MM.1S (cell line): ENCODE measurements around the gene SIX1.

Experiments used
- DNase-seq: peaks from one replicate; pipeline ENCODE4 v3.0.0-alpha.2; 2015
- H2AFZ ChIP-seq: fragments of 300-600 bp; sonication (generic); 2 replicates; pipeline ENCODE4 v1.6.0; 2016; ENCODE audit warnings: antibody characterized with exemption, low read length
- H3F3A ChIP-seq: fragments of 300-600 bp; sonication (generic); 2 replicates; pipeline ENCODE4 v1.6.1; 2016; ENCODE audit warnings: mild to moderate bottlenecking, antibody characterized with exemption, low read length, moderate library complexity, mixed read lengths; ENCODE audit not compliant: insufficient read depth
- H3K27ac ChIP-seq: fragments of 300-600 bp; sonication (generic); 2 replicates; pipeline ENCODE4 v1.5.1; 2016; ENCODE audit warnings: mild to moderate bottlenecking, low read length
- H3K27me3 ChIP-seq: fragments of 300-600 bp; sonication (generic); replicated peaks from 2 replicates; pipeline ENCODE4 v1.6.0; 2016; ENCODE audit warnings: low read length; ENCODE audit not compliant: insufficient read depth
- H3K36me3 ChIP-seq: fragments of 300-600 bp; sonication (generic); replicated peaks from 2 replicates; pipeline ENCODE4 v1.6.1; 2016; ENCODE audit warnings: mild to moderate bottlenecking, low read length, mixed read lengths; ENCODE audit not compliant: insufficient read depth
- H3K4me1 ChIP-seq: fragments of 300-600 bp; sonication (generic); 2 replicates; pipeline ENCODE4 v1.6.1; 2016; ENCODE audit warnings: low read length, mixed read lengths
- H3K4me2 ChIP-seq: fragments of 300-600 bp; sonication (generic); 2 replicates; pipeline ENCODE4 v1.6.0; 2016; ENCODE audit warnings: low read depth, low read length
- H3K4me3 ChIP-seq: fragments of 300-600 bp; sonication (generic); 2 replicates; pipeline ENCODE4 v1.5.1; 2016; ENCODE audit warnings: low read length, mixed read lengths
- H3K79me2 ChIP-seq: fragments of 300-600 bp; sonication (generic); 2 replicates; pipeline ENCODE4 v1.6.1; 2016; ENCODE audit warnings: mixed run types, low read length, mixed read lengths
- H3K9ac ChIP-seq: fragments of 300-600 bp; sonication (generic); 2 replicates; pipeline ENCODE4 v1.6.1; 2016; ENCODE audit warnings: low read length, mixed read lengths
- H3K9me2 ChIP-seq: fragments of 300-600 bp; sonication (generic); replicated peaks from 2 replicates; pipeline ENCODE4 v1.6.1; 2016; ENCODE audit warnings: mild to moderate bottlenecking, low read length, mixed read lengths; ENCODE audit not compliant: insufficient read depth
- H3K9me3 ChIP-seq: fragments of 300-600 bp; sonication (generic); replicated peaks from 2 replicates; pipeline ENCODE4 v1.6.1; 2016; ENCODE audit warnings: mild to moderate bottlenecking, low read length, mixed read lengths; ENCODE audit not compliant: insufficient read depth
- H4K20me1 ChIP-seq: fragments of 300-600 bp; sonication (generic); 2 replicates; pipeline ENCODE4 v1.6.1; 2016; ENCODE audit warnings: mild to moderate bottlenecking, low read length, moderate library complexity, mixed read lengths; ENCODE audit not compliant: insufficient read depth
- EZH2 ChIP-seq: fragments of 300-600 bp; sonication (generic); optimal IDR thresholded peaks from 2 replicates; pipeline ENCODE3; 2017; ENCODE audit warnings: low read depth, mild to moderate bottlenecking, antibody characterized with exemption, low read length, mixed read lengths
- EZH2phosphoT487 ChIP-seq: fragments of 300-600 bp; sonication (generic); IDR thresholded peaks from 2 replicates; pipeline ENCODE4 v1.6.1; 2018; ENCODE audit warnings: antibody characterized with exemption, low read length
- TF ChIP-seq, protein P1 (sequence below): fragments of 300-600 bp; sonication (generic); IDR thresholded peaks from 2 replicates; pipeline ENCODE4 v1.5.1; 2016; ENCODE audit warnings: antibody characterized with exemption, low read length, mixed read lengths

SIX1 gene

DNA sequence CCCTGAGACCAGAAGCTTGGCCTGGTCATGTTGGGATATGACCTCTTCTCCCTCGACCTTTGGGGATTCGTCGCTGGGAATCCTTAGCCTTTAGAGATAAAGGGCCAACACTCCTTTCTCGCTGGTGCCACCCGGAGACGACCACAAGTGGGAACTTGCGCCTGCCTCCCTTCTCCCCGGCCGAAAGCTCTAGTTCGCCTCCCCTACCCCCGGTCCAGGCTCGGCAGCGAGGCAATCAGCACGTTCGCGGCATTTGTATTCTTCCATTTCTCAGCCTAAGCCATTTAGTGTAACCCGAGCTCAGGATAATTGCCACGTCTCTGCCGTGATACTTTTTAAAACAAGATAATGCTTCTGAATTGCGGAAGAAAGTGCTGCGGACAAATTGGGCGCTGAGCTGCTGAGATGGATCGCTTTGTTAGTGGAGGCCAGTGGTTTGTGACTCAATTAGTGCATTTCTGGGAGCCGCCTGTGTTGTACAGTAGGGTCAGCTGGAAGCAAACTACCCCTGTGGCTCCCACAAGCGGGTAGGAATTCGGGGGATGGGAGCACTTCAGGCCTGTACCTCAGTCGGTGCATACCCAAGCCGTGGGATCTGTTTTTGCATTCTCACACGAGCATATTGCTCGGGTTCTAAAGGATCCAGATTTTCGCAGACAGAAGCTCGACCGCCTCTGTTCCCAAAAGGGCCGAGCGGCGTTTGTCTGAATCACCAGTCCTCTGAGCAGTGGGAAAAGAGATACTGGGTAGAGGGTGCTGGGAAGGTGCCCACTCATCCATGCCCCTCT is 6.8 kb upstream of the SIX1 start:
- no peaks in the 10 kb centered on the region for H3K79me2 ChIP-seq
- TF ChIP-seq, protein P1, sequence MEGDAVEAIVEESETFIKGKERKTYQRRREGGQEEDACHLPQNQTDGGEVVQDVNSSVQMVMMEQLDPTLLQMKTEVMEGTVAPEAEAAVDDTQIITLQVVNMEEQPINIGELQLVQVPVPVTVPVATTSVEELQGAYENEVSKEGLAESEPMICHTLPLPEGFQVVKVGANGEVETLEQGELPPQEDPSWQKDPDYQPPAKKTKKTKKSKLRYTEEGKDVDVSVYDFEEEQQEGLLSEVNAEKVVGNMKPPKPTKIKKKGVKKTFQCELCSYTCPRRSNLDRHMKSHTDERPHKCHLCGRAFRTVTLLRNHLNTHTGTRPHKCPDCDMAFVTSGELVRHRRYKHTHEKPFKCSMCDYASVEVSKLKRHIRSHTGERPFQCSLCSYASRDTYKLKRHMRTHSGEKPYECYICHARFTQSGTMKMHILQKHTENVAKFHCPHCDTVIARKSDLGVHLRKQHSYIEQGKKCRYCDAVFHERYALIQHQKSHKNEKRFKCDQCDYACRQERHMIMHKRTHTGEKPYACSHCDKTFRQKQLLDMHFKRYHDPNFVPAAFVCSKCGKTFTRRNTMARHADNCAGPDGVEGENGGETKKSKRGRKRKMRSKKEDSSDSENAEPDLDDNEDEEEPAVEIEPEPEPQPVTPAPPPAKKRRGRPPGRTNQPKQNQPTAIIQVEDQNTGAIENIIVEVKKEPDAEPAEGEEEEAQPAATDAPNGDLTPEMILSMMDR: no peak
- no peak for TF ChIP-seq EZH2phosphoT487
- no peak for TF ChIP-seq EZH2
- H4K20me1 ChIP-seq: no peaks in the 10 kb centered on the region
- no peaks in the 10 kb centered on the region for H3K9me2 ChIP-seq
- H3K4me3 ChIP-seq: peak overlapping the region; percentile 70; the same call in 1 of the 2 replicates
- H3K4me1 ChIP-seq: no peaks in the 10 kb centered on the region
- peaks cover 16% of the 10 kb centered on the region for H3K27me3 ChIP-seq
- peak overlapping the region; percentile 81 for H3K4me2 ChIP-seq
- no peak for DNase-seq
- no peaks in the 10 kb centered on the region for H3K36me3 ChIP-seq
- no peak overlapping the region for H3K27ac ChIP-seq
- H2AFZ ChIP-seq: peak overlapping the region; percentile 61; the same call in 1 of the 2 replicates
- H3K9me3 ChIP-seq: no peaks in the 10 kb centered on the region
- H3K9ac ChIP-seq: no peak overlapping the region; the same call in 1 of the 2 replicates
- no peaks in the 10 kb centered on the region for H3F3A ChIP-seq

- Histone ChIP-seq H2AFZ (no peak overlapping the region), H3K36me3 (no peaks in the 10 kb centered on the region), H3K4me2 (no peak overlapping the region), H3K4me3 (no peak overlapping the region), H3K27me3 (peaks cover 23% of the 10 kb centered on the region), H3F3A (no peaks in the 10 kb centered on the region), H3K9ac (no peak overlapping the region), H3K27ac (no peak overlapping the region), H3K79me2 (no peaks in the 10 kb centered on the region), H3K9me2 (no peaks in the 10 kb centered on the region), H4K20me1 (no peaks in the 10 kb centered on the region), H3K9me3 (no peaks in the 10 kb centered on the region), H3K4me1 (no peaks in the 10 kb centered on the region)
- TF ChIP-seq EZH2phosphoT487 (no peak), EZH2 (no peak)
- TF ChIP-seq, protein P1: no peak
- DNase-seq: no peak
Measured at GRCh38 chr14:60655119-60655897, 6.0 kb upstream of the SIX1 start.

DNA sequence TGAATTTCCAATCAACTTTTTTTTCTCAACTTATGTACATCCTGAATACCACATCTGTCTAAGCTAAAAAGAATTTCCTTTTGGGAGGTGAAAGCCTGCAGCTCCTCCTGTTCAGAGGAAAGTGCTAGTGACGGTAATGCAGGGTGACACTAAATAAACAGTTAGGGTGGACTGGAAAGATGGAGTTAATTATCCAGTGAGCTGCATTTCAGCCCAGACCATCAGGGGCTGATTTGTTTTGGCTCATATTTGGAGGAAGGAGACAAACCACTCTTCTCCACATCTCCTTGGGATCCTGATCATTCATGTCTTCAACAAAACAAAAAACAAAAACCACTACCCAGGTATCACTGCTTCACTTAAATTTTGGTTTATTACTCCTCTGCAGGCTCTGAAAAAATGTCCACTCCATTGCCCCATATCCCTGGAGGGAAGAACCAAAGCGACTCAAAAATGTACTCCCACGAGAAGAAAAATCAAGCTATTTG is 5.1 kb upstream of the SIX1 start:
- H3K9ac ChIP-seq: no peak overlapping the region
- no peak overlapping the region for H3K4me3 ChIP-seq
- H3K9me3 ChIP-seq: no peaks in the 10 kb centered on the region
- H3K9me2 ChIP-seq: no peaks in the 10 kb centered on the region
- H3K27me3 ChIP-seq: peaks cover 31% of the 10 kb centered on the region
- no peaks in the 10 kb centered on the region for H3K4me1 ChIP-seq
- H3K4me2 ChIP-seq: no peak overlapping the region
- H3K79me2 ChIP-seq: no peaks in the 10 kb centered on the region
- H3K36me3 ChIP-seq: no peaks in the 10 kb centered on the region
- no peaks in the 10 kb centered on the region for H3F3A ChIP-seq
- no peak overlapping the region for H2AFZ ChIP-seq
- TF ChIP-seq EZH2 (no peak), EZH2phosphoT487 (no peak)
- TF ChIP-seq, protein P1: no peak
- no peak for DNase-seq
- no peaks in the 10 kb centered on the region for H4K20me1 ChIP-seq
- H3K27ac ChIP-seq: no peak overlapping the region
